ENCODE results near the gene FLNB. TPM values are rescaled to one million over a fixed set of nuclear protein-coding genes. Genes with fewer than 3 reads are reported as not detected.

FLNB gene
- total RNA-seq, 3 donors from 2014 or later (not counting 1 experiment from before 2014, with no cell fraction given): 24.6 to 30.8 (median 26.6) TPM

DNA sequence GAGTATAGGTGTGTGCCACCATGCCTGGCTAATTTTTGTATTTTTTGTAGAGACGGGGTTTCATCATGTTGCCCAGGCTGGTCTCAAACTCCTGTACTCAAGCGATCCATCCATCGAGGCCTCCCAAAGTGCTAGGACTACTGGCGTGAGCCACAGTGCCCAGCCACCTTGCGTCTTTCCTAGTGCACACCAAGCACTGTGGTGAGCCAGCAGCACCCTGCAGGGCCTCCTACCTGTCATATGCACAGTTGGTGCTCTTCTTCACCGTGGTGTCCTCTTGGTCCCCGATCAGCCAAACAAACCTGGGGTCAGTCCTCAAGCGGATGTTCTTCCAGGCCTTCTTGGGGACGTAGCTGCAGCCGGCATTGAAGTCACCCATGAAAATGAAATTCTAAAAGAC, 189.4 kb downstream of the FLNB start:
- DNase-seq (no peak), ATAC-seq (no peak)
- 96% methylated on average over 10 of the region's 10 CpGs for WGBS (ENCODE audit: insufficient coverage)
- H3K36me3 ChIP-seq (ENCODE audit: control insufficient read depth, insufficient read depth, low read length): no peaks in the 10 kb centered on the region
- no peaks in the 10 kb centered on the region for H3K36me3 Mint-ChIP-seq
- intact Hi-C loops (cut with micrococcal nuclease): no loop called here
- H3K4me1 ChIP-seq (ENCODE audit: control insufficient read depth, insufficient read depth, low read length): peaks cover 14% of the 10 kb centered on the region
- no peak overlapping the region for H3K4me3 Mint-ChIP-seq
- H3K9me3 ChIP-seq (ENCODE audit: control insufficient read depth, insufficient read depth, low read length): no peaks in the 10 kb centered on the region
- no peak for TF ChIP-seq CTCF (IDR thresholded peaks at IDR 0.05)
- H3K9me3 Mint-ChIP-seq: no peaks in the 10 kb centered on the region
- H3K27me3 ChIP-seq (ENCODE audit: control insufficient read depth, insufficient read depth, low read length): no peaks in the 10 kb centered on the region
- no peak overlapping the region for H3K4me3 ChIP-seq (ENCODE audit: low read length)
- no peak overlapping the region for H3K27ac Mint-ChIP-seq
- peaks cover 0 to 5% of the 10 kb centered on the region in 2 donors for H3K4me1 Mint-ChIP-seq
- no peak overlapping the region for H3K27ac ChIP-seq (ENCODE audit: low read length)
- H3K27me3 Mint-ChIP-seq (ENCODE audit: low read depth in 2 of 2): peaks cover 0 to 6% of the 10 kb centered on the region in 2 donors

DNA sequence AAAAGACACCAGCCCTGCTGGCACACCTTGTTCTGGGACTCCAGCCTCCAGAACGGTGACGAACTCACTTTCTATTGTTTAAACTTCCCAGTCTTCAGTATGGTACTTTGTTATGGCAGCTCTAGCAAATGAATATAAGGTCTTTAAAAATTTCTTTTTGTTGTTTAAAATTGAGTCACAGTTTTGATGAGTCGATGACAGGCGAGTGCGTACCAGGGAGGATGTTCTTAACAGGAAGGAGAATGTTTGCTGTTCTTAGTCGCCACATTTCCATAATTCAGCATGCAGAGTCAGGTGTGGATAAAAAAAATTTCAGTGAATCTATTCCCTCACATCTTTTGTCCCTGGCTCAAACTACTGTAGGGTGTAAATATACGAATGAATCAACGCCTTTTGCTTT, 190.1 kb downstream of the FLNB start:
- DNase-seq: no peak
- H3K36me3 ChIP-seq (ENCODE audit: control insufficient read depth, insufficient read depth, low read length): no peaks in the 10 kb centered on the region
- Mint-ChIP-seq H3K27ac (no peak overlapping the region), H3K27me3 (ENCODE audit: low read depth in 2 of 2) (peaks cover 4 to 6% of the 10 kb centered on the region in 2 donors), H3K4me3 (no peak overlapping the region), H3K9me3 (no peaks in the 10 kb centered on the region), H3K4me1 (peaks cover 0 to 5% of the 10 kb centered on the region in 2 donors), H3K36me3 (no peaks in the 10 kb centered on the region)
- ATAC-seq: no peak
- H3K9me3 ChIP-seq (ENCODE audit: control insufficient read depth, insufficient read depth, low read length): no peaks in the 10 kb centered on the region
- H3K4me1 ChIP-seq (ENCODE audit: control insufficient read depth, insufficient read depth, low read length): peaks cover 14% of the 10 kb centered on the region
- no peaks in the 10 kb centered on the region for H3K27me3 ChIP-seq (ENCODE audit: control insufficient read depth, insufficient read depth, low read length)
- no peak for TF ChIP-seq CTCF (IDR thresholded peaks at IDR 0.05)
- 73% methylated on average over 5 of the region's 8 CpGs for WGBS (ENCODE audit: insufficient coverage)
- intact Hi-C loops (cut with micrococcal nuclease): no loop called here
- H3K27ac ChIP-seq (ENCODE audit: low read length): no peak overlapping the region
- no peak overlapping the region for H3K4me3 ChIP-seq (ENCODE audit: low read length)

DNA sequence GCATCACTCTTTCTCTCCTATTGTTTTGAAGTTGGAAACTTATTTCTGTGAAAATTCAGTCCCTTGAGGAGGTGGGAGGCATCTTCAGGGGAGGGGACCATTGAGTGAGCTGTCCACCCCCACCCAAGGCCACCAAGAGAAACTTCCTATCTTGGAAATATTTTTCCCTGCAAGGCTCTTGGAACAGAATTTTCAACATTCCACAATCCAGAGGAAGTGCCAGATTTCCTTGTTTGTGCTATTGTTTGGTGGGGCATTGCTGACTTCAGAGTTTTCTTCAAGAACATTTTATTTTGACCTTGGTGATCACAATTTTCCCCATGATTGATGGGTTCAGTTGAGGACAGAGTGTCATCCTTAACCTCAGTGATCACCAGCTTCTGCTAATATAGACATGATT, 190.6 kb downstream of the FLNB start:
- intact Hi-C loops (cut with micrococcal nuclease): no loop called here
- H3K36me3 Mint-ChIP-seq: no peaks in the 10 kb centered on the region
- H3K9me3 Mint-ChIP-seq: no peaks in the 10 kb centered on the region
- peaks cover 14% of the 10 kb centered on the region for H3K4me1 ChIP-seq (ENCODE audit: control insufficient read depth, insufficient read depth, low read length)
- no peak overlapping the region for H3K4me3 ChIP-seq (ENCODE audit: low read length)
- H3K4me3 Mint-ChIP-seq: no peak overlapping the region
- peaks cover 4 to 6% of the 10 kb centered on the region in 2 donors for H3K27me3 Mint-ChIP-seq (ENCODE audit: low read depth in 2 of 2)
- no peaks in the 10 kb centered on the region for H3K27me3 ChIP-seq (ENCODE audit: control insufficient read depth, insufficient read depth, low read length)
- peaks cover 0 to 5% of the 10 kb centered on the region in 2 donors for H3K4me1 Mint-ChIP-seq
- no peak overlapping the region for H3K27ac ChIP-seq (ENCODE audit: low read length)
- DNase-seq (no peak), ATAC-seq (no peak)
- no peak overlapping the region for H3K27ac Mint-ChIP-seq
- no peak for TF ChIP-seq CTCF (IDR thresholded peaks at IDR 0.05)
- H3K9me3 ChIP-seq (ENCODE audit: control insufficient read depth, insufficient read depth, low read length): no peaks in the 10 kb centered on the region
- H3K36me3 ChIP-seq (ENCODE audit: control insufficient read depth, insufficient read depth, low read length): no peaks in the 10 kb centered on the region

GRCh38 chr3:58200121-58200709, 192.0 kb downstream of the FLNB start:
- no peak for TF ChIP-seq CTCF (IDR thresholded peaks at IDR 0.05)
- Mint-ChIP-seq H3K36me3 (no peaks in the 10 kb centered on the region), H3K4me3 (no peak overlapping the region), H3K9me3 (no peaks in the 10 kb centered on the region), H3K27me3 (ENCODE audit: low read depth in 2 of 2) (peaks cover 4 to 6% of the 10 kb centered on the region in 2 donors), H3K27ac (no peak overlapping the region), H3K4me1 (peaks cover 0 to 5% of the 10 kb centered on the region in 2 donors)
- H3K4me3 ChIP-seq (ENCODE audit: low read length): no peak overlapping the region
- intact Hi-C loops (cut with micrococcal nuclease): no loop called here
- H3K27ac ChIP-seq (ENCODE audit: low read length): no peak overlapping the region
- DNase-seq (no peak), ATAC-seq (no peak)
- peaks cover 14% of the 10 kb centered on the region for H3K4me1 ChIP-seq (ENCODE audit: control insufficient read depth, insufficient read depth, low read length)
- no peaks in the 10 kb centered on the region for H3K27me3 ChIP-seq (ENCODE audit: control insufficient read depth, insufficient read depth, low read length)
- no peaks in the 10 kb centered on the region for H3K9me3 ChIP-seq (ENCODE audit: control insufficient read depth, insufficient read depth, low read length)
- no peaks in the 10 kb centered on the region for H3K36me3 ChIP-seq (ENCODE audit: control insufficient read depth, insufficient read depth, low read length)
